Endothelial cell of umbilical vein (primary cell): ENCODE data around the gene GPRC5D. TPM values are rescaled to one million over a fixed set of nuclear protein-coding genes. Genes with fewer than 3 reads are reported as not detected.

ENCODE experiments used
- BruUV-seq: library from RNA; stranded (reverse); fragments of 400-500 nt; replicated peaks from 2 replicates; lab custom pipeline; 2021; lab: Mats Ljungman, UMichigan
- CTCF ChIA-PET: fragments of 300-600, 350-600 bp; sonication (Branson Sonifier 250); formaldehyde crosslinking; loops from one replicate; lab custom pipeline; 2021; ENCODE audit warnings: antibody characterized with exemption, inconsistent platforms; lab: Charles Lee
- POLR2A ChIA-PET: fragments of 300-600, 350-600 bp; sonication (Branson Sonifier 250); formaldehyde crosslinking; loops from one replicate; lab custom pipeline; 2021; ENCODE audit warnings: antibody characterized with exemption, inconsistent platforms; lab: Charles Lee
- DNase-seq: peaks from one replicate; pipeline ENCODE4 v3.0.0-alpha.2; 2011; ENCODE audit warnings: low read depth, low spot score
- FAIRE-seq: peaks from 2 replicates; lab custom pipeline; 2011; peaks lifted over from hg19 to GRCh38; lab: Jason Lieb, UNC
- H2AFZ ChIP-seq: 2 replicates; pipeline ENCODE4 v1.6.0; 2012; ENCODE audit warnings: low read depth, low read length, control low read depth, inconsistent platforms
- H3K27ac ChIP-seq: 2 replicates; pipeline ENCODE4 v1.5.1; 2011; ENCODE audit warnings: low read depth, mild to moderate bottlenecking, control low read depth, low read length, moderate library complexity; ENCODE audit not compliant: insufficient read depth
- H3K27me3 ChIP-seq, 2 experiments: 2 replicates each; pipeline versions ENCODE4 v1.6.0 to v1.6.1; 2011; ENCODE audit warnings: low read length in 2 of 2, mixed read lengths in 1 of 2; ENCODE audit not compliant: control insufficient read depth in 2 of 2, insufficient read depth in 2 of 2
- H3K36me3 ChIP-seq, 2 experiments: 2 replicates in 1 of 2; 3 replicates in 1 of 2; pipeline ENCODE4 v1.5.1; 2011; ENCODE audit warnings: low read length in 2 of 2, mild to moderate bottlenecking in 1 of 2, moderate library complexity in 1 of 2; ENCODE audit not compliant: control insufficient read depth in 2 of 2, insufficient read depth in 2 of 2; ENCODE audit errors: extremely low read depth in 1 of 2
- H3K4me1 ChIP-seq: 3 replicates; pipeline ENCODE4 v1.5.1; 2011; ENCODE audit warnings: mild to moderate bottlenecking, low read length; ENCODE audit not compliant: control insufficient read depth, insufficient read depth; ENCODE audit errors: extremely low read depth
- H3K4me2 ChIP-seq: 2 replicates; pipeline ENCODE4 v1.6.1; 2011; ENCODE audit warnings: low read length, control low read depth, mixed read lengths; ENCODE audit not compliant: insufficient read depth
- H3K4me3 ChIP-seq, 3 experiments: fragments of 200-600 bp in 1 of 3; sonication (generic), shearing (Covaris generic) in 1 of 3; replicated peaks in 1 of 3; 2 replicates each; pipeline ENCODE4 v1.5.1; 2011 to 2016; ENCODE audit warnings: control low read depth in 3 of 3, low read length in 3 of 3, mild to moderate bottlenecking in 2 of 3, inconsistent platforms in 1 of 3, low read depth in 1 of 3, moderate library complexity in 1 of 3; ENCODE audit not compliant: insufficient read depth in 1 of 3
- H3K79me2 ChIP-seq: 2 replicates; pipeline ENCODE4 v1.6.0; 2012; ENCODE audit warnings: low read length, inconsistent platforms; ENCODE audit not compliant: control insufficient read depth, insufficient read depth
- H3K9ac ChIP-seq: replicated peaks from 2 replicates; pipeline ENCODE3; 2011; ENCODE audit warnings: low read length, control low read depth; ENCODE audit not compliant: insufficient read depth; ENCODE audit errors: extremely low read depth
- H3K9me1 ChIP-seq: replicated peaks from 3 replicates; pipeline ENCODE4 v1.6.0; 2011; ENCODE audit warnings: mild to moderate bottlenecking, low read length; ENCODE audit not compliant: control insufficient read depth, insufficient read depth; ENCODE audit errors: extremely low read depth
- H3K9me3 ChIP-seq: replicated peaks from 2 replicates; pipeline ENCODE4 v1.5.1; 2012; ENCODE audit warnings: low read length, inconsistent platforms; ENCODE audit not compliant: control insufficient read depth, insufficient read depth
- H4K20me1 ChIP-seq: replicated peaks from 2 replicates; pipeline ENCODE3; 2011; ENCODE audit warnings: mild to moderate bottlenecking, low read length; ENCODE audit not compliant: control insufficient read depth, insufficient read depth; ENCODE audit errors: extremely low read depth
- CTCF ChIP-seq, 2 donors: IDR thresholded peaks; 1 replicate in 1 of 2; 2 replicates in 1 of 2; pipeline ENCODE4 v1.5.1; 2011; ENCODE audit warnings: low read length in 2 of 2, mild to moderate bottlenecking in 2 of 2, moderate library complexity in 2 of 2, control low read depth in 1 of 2, inconsistent platforms in 1 of 2, low read depth in 1 of 2; ENCODE audit not compliant: insufficient read depth in 1 of 2; ENCODE audit errors: extremely low read depth in 1 of 2
- EZH2 ChIP-seq: IDR thresholded peaks from 2 replicates; pipeline ENCODE4 v1.6.1; 2012; ENCODE audit warnings: borderline replicate concordance, low read depth, mild to moderate bottlenecking, moderate library complexity, low read length, inconsistent platforms; ENCODE audit not compliant: severe bottlenecking
- FOS ChIP-seq: IDR thresholded peaks from 2 replicates; pipeline ENCODE4 v1.6.1; 2011; ENCODE audit warnings: mild to moderate bottlenecking, low read length, moderate library complexity, borderline replicate concordance; ENCODE audit not compliant: insufficient read depth
- GATA2 ChIP-seq: IDR thresholded peaks from 2 replicates; pipeline ENCODE4 v1.7.0; 2011; ENCODE audit warnings: low read depth, mild to moderate bottlenecking, moderate library complexity, mixed read lengths, low read length; ENCODE audit not compliant: insufficient read length, insufficient read depth
- JUN ChIP-seq: IDR thresholded peaks from 2 replicates; pipeline ENCODE4 v1.6.1; 2011; ENCODE audit warnings: borderline replicate concordance, low read depth; ENCODE audit not compliant: insufficient read length, insufficient read depth
- MAX ChIP-seq: IDR thresholded peaks from 2 replicates; pipeline ENCODE4 v1.6.1; 2011; ENCODE audit not compliant: insufficient read depth, insufficient read length
- MYC ChIP-seq: IDR thresholded peaks from one replicate; pipeline ENCODE4 v1.6.1; 2011; ENCODE audit warnings: mild to moderate bottlenecking, low read depth, low read length
- POLR2A ChIP-seq: IDR thresholded peaks from 2 replicates; pipeline ENCODE4 v1.6.1; 2012; ENCODE audit warnings: low read depth, mild to moderate bottlenecking, control low read depth, low read length
- POLR2AphosphoS5 ChIP-seq: IDR thresholded peaks from 2 replicates; pipeline ENCODE4 v1.6.1; 2012; ENCODE audit warnings: low read depth, mild to moderate bottlenecking, control low read depth, low read length, moderate library complexity; ENCODE audit not compliant: insufficient read depth
- dilution Hi-C: fragments of 300-500 bp; cut with MboI; formaldehyde crosslinking; loops from one replicate; pipeline ENCODE4 v1.15.0; 2019; ENCODE audit warnings: low sequenced_read_pairs; ENCODE audit not compliant: extremely low pct_ligation_motif_present
- intact Hi-C: fragments of 100-400 bp; cut with micrococcal nuclease; formaldehyde crosslinking; loops from one replicate; pipeline ENCODE4 v1.10.0; 2022
- polyA plus RNA-seq, 4 experiments: library from polyadenylated mRNA; depleted of rRNA in 3 of 4; stranded (reverse) in 3 of 4; unstranded in 1 of 4; fragments of >200 nt; gene quantifications; 2 replicates each; pipeline versions ENCODE4 v1.2.1 to v1.2.3, GENCODE V29; 2011 to 2012; ENCODE audit warnings: missing spikeins in 1 of 4
- total RNA-seq: library from RNA; stranded (reverse); gene quantifications from 2 replicates; pipeline ENCODE4 v1.2.3, GENCODE V29; 2021

The GPRC5D gene
- total and polyA plus RNA-seq, 2 donors (not counting 3 experiments of a cell fraction or from before 2014, with no cell fraction given) = not detected

DNA sequence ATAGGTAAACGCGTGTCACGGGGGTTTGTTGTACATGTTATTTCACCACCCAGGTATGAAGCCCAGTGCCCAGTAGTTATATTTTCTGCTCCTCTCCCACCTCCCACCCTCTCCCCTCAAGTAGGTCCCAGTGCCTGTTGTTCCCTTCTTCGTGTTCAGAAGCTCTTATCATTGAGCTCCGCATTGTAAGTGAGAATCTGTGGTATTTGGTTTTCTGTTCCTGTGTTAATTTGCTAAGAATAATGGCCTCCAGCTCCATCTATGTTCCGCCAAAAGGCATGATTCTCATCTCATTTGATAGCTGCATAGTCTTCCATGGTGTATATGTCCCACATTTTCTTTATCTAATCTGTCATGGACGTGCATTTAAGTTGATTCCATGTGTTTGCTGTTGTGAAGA is 6.9 kb upstream of the GPRC5D start:
- H4K20me1 ChIP-seq = no peaks in the 10 kb centered on the region
- H3K9me1 ChIP-seq = no peaks in the 10 kb centered on the region
- POLR2A ChIA-PET = interaction anchor here (0.6 kb wide), 1 partner anchor 48 kb away, joined by 4 read pairs; no protein-coding TSS in a partner anchor
- intact Hi-C loops = no loop called here
- no TSS peak for BruUV-seq
- H3K9ac ChIP-seq = no peak overlapping the region
- no peaks in the 10 kb centered on the region for H3K27me3 ChIP-seq
- H3K9me3 ChIP-seq = no peaks in the 10 kb centered on the region
- FAIRE-seq = no peak
- H3K79me2 ChIP-seq = no peaks in the 10 kb centered on the region
- no peaks in the 10 kb centered on the region for H3K4me1 ChIP-seq
- CTCF ChIA-PET = interaction anchor here (2.3 kb wide), 1 partner anchor 12 kb away, joined by 5 read pairs; no protein-coding TSS in a partner anchor
- H3K4me2 ChIP-seq = no peak overlapping the region
- no peaks in the 10 kb centered on the region for H3K36me3 ChIP-seq
- no peak for DNase-seq
- no peak for TF ChIP-seq GATA2
- no peak for TF ChIP-seq POLR2AphosphoS5
- TF ChIP-seq POLR2A = no peak
- no peak for TF ChIP-seq JUN
- TF ChIP-seq MYC = no peak
- TF ChIP-seq FOS = no peak
- TF ChIP-seq CTCF (IDR thresholded peaks at IDR 0.05; ENCODE audit: extremely low read depth in 1 of 2, insufficient read depth in 1 of 2, low read depth in 1 of 2, low read length in 2 of 2) = no peak
- no peak for TF ChIP-seq EZH2
- no peak for TF ChIP-seq MAX
- no peak overlapping the region for H2AFZ ChIP-seq
- dilution Hi-C loops = no loop called here
- H3K4me3 ChIP-seq = no peak overlapping the region
- H3K27ac ChIP-seq = no peak overlapping the region
